Parathyroid adenoma (tissue), 2 donors: ENCODE measurements around the gene DUS1L.

Experiments used
- H2AFZ ChIP-seq: fragments of 300-600 bp; sonication (generic); one replicate; pipeline ENCODE4 v1.7.0; 2017; ENCODE audit warnings: antibody characterized with exemption, mild to moderate bottlenecking
- H3K27ac ChIP-seq: fragments of 300-600 bp; sonication (generic); one replicate; pipeline ENCODE4 v1.7.0; 2017
- H3K27me3 ChIP-seq: fragments of 300-600 bp; sonication (generic); one replicate; pipeline ENCODE4 v1.7.0; 2017; ENCODE audit warnings: low read length; ENCODE audit not compliant: control insufficient read depth, insufficient read depth
- H3K36me3 ChIP-seq: fragments of 300-600 bp; sonication (generic); one replicate; pipeline ENCODE4 v1.7.0; 2017; ENCODE audit warnings: low read length; ENCODE audit not compliant: control insufficient read depth, insufficient read depth
- H3K4me1 ChIP-seq: fragments of 300-600 bp; sonication (generic); one replicate; pipeline ENCODE4 v1.7.0; 2017; ENCODE audit warnings: control low read depth
- H3K4me2 ChIP-seq: fragments of 300-600 bp; sonication (generic); one replicate; pipeline ENCODE4 v1.7.0; 2017; ENCODE audit warnings: low read length
- H3K4me3 ChIP-seq: fragments of 300-600 bp; sonication (generic); one replicate; pipeline ENCODE4 v1.7.0; 2017; ENCODE audit warnings: low read depth, low read length
- H3K79me2 ChIP-seq: fragments of 300-600 bp; sonication (generic); one replicate; pipeline ENCODE4 v1.7.0; 2017; ENCODE audit warnings: control low read depth
- H3K9ac ChIP-seq: fragments of 300-600 bp; sonication (generic); one replicate; pipeline ENCODE4 v1.7.0; 2017; ENCODE audit warnings: mild to moderate bottlenecking
- H3K9me3 ChIP-seq: fragments of 300-600 bp; sonication (generic); one replicate; pipeline ENCODE4 v1.7.0; 2017; ENCODE audit warnings: low read length; ENCODE audit not compliant: control insufficient read depth
- CTCF ChIP-seq: fragments of 300-600 bp; sonication (generic); IDR thresholded peaks from one replicate; pipeline ENCODE4 v1.7.0; 2017; ENCODE audit warnings: antibody characterized with exemption, mild to moderate bottlenecking
- donor health status: primary hyperparathyroidism.

The DUS1L gene

DNA sequence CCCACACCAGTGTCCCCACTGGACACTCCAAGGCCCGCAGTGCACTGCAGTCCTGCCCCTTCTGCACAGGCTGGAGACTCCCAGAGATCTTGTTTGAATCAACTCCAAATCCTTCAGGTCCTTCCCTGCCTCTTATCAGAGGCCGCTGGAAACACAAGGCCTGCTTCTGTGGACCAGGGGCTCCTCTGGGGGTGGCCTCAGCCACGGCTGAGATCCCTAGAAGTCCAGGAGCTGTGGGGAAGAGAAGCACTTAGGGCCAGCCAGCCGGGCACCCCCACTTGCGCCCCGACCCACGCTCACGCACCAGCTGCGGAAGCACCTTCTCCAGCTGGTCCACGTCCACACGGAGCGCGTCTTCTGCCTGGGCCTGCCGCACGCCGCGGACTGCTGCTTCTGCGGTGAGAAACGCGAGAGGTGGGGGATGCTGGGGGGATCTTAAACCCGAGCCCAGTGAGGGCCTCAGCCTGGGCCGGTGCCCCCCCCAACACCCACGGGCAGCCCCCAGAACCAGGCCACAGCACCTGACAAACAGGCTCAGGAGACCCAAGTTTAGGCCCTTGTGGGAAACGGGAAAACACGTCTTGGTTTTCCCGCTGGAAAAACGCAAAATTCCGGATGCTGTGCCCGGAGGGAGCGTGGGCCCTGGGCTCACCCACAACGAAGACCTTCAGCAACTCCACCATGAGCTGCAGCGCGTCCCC, 46.5 kb downstream of the DUS1L start:
- Histone ChIP-seq H3K79me2 (no peaks in the 10 kb centered on the region), H3K36me3 (no peaks in the 10 kb centered on the region), H3K4me3 (no peak overlapping the region), H3K27ac (no peak overlapping the region), H2AFZ (no peak overlapping the region), H3K9ac (no peak overlapping the region), H3K4me2 (no peak overlapping the region), H3K9me3 (no peaks in the 10 kb centered on the region), H3K27me3 (no peaks in the 10 kb centered on the region), H3K4me1 (peaks cover 13% of the 10 kb centered on the region)
- TF ChIP-seq CTCF: no peak

DNA sequence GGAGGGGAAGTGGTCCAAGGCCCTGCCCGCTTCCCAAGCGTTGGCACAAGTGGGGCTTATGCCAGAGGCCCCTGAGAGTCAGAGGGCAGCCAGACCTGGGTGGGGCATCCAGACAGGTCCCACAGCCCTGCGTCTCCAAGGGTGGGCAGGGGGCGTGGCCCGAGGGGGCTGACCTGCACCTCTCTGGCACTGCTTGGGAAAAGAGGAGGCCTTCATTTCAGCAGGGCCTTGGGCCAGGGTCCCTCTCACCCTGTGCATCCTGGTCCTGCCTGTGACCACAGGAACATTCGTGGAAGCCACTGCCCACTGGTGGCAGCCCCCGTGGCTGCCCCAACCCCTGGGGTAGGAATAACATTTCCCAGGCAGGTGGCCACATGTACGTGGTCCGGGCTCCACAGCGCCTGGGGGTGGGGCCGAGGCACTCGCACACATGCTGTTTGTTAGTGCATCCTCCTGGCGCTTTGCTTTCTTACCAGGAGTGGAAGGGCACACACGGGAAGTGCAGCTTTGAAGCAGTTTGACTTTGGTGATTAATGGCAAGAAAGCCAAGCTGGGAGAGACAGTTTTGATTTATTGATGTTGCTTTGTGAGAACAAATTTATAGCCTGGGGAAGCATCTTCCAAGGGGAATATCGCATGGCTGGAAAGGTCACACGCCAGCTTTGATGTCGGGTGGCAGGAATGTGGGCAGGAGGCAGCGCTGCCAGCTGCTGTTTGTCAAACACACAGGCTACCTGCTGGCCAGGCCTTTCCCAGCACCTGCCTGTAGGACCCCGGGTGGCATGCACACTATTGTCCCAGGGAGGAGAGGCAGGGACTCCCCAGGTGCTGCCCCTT, 47.2 kb downstream of the DUS1L start:
- Histone ChIP-seq H3K4me1 (peaks cover 10% of the 10 kb centered on the region), H3K4me2 (no peak overlapping the region)
- TF ChIP-seq CTCF: no peak

GRCh38 chr17:82017612-82018151, 47.9 kb downstream of the DUS1L start:
- Histone ChIP-seq H2AFZ (no peak overlapping the region), H3K79me2 (no peaks in the 10 kb centered on the region), H3K4me1 (peaks cover 10% of the 10 kb centered on the region), H3K36me3 (no peaks in the 10 kb centered on the region), H3K27me3 (no peaks in the 10 kb centered on the region), H3K9me3 (no peaks in the 10 kb centered on the region), H3K9ac (no peak overlapping the region), H3K4me3 (no peak overlapping the region), H3K4me2 (no peak overlapping the region), H3K27ac (no peak overlapping the region)
- no peak for TF ChIP-seq CTCF

More for the DNA sequence above, 47.2 kb downstream of the DUS1L start:
- H3K9me3 ChIP-seq: no peaks in the 10 kb centered on the region
- H3K27ac ChIP-seq: no peak overlapping the region
- H3K4me3 ChIP-seq: no peak overlapping the region
- no peaks in the 10 kb centered on the region for H3K36me3 ChIP-seq
- no peak overlapping the region for H3K9ac ChIP-seq
- H3K27me3 ChIP-seq: no peaks in the 10 kb centered on the region
- no peak overlapping the region for H2AFZ ChIP-seq
- no peaks in the 10 kb centered on the region for H3K79me2 ChIP-seq

DNA sequence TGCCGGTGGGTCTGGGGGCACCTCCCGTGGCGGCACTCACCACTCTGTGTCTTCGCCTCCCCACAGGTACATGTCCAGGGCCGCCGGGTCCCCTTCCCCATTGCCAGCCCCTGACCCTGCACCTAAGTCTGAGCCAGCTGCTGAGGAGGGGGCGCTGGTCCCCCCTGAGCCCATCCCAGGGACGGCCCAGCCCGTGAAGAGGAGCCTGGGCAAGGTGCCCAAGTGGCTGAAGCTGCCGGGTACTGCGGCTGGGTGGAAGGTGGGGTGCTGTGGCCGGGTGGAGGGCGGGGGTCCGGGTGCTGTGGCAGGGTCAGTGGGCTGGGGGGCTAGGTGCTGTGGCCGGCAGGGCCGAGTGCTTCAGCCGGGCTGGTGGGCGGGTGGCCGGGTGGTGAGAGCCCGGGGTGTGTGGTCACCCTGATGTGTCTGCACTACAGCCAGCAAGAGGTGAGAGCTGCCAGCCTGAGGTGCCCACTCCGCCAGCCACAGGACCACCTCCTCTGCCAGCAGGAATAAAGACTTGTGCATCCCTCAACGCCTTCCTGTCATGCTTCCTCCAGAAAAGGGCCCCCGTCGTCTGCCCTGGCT, 48.6 kb downstream of the DUS1L start:
- Histone ChIP-seq H2AFZ (no peak overlapping the region), H3K27me3 (no peaks in the 10 kb centered on the region), H3K4me1 (peaks cover 8% of the 10 kb centered on the region), H3K27ac (no peak overlapping the region), H3K9ac (no peak overlapping the region), H3K36me3 (no peaks in the 10 kb centered on the region), H3K4me2 (no peak overlapping the region), H3K4me3 (no peak overlapping the region), H3K9me3 (no peaks in the 10 kb centered on the region), H3K79me2 (no peaks in the 10 kb centered on the region)
- no peak for TF ChIP-seq CTCF
